ENCODE measurements around the gene TMEM151B.
"Not testable (repeated sequence)": the region's sequence is repeated elsewhere in the genome, so short reads cannot be mapped to it uniquely, and the experiment has no call there.

TMEM151B gene

DNA sequence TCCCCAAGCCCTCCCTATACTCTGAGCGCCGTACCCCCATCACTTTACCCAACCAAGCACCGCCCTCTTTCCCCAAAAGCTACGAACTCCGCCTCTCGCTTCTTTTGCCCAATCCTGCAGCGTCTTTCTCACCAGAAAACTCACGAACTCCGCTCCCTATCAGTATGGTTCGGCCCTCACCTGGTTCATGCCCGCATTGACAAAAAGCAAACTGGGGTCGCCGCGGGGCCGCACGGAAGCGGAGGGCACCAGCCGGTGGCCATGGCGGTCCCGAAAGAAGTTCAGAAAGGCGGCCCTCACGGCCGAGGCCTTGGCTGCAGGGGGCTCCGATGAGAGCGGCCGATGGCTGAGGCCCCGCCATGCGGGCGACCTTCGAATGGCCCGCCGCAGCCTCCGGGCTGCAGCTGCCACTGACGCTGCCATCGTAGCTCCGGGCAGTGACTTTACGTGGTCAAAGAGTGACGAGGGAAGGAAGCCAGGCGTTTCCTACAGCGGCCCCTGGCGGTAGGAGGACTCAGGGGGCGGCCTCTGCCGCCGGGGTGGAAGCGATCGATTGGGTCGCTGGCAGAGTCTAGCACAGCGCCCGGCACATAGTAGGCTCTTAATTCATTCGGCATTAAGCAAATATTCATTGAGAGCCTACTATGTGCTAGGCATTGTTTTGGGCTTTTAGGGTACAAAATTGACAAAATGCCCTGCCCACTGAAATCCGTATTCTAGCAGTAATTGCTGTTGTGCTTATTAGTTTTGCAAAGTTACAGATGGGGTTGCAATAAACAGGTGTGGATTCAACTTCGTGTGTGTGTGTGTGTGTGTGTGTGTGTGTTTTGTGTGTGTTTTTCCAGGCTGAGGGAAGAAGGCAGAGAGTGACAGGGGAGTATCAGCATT is 42.9 kb downstream of the TMEM151B start, which contains the start of gene AARS2:
AARS2 (minus strand) TSS at position 447 of the 888 bp plus-strand sequence; CDS start at position 423, 24 bp downstream.
- peaks cover 10% of the 10 kb centered on the region in 2 donors for H3K27me3 Mint-ChIP-seq
- H3K27ac Mint-ChIP-seq = peak within 1 kb of the TSS; percentile 98
- DNase-seq = peak; percentile 88
- peak within 1 kb of the TSS; percentile 97 for H3K4me3 Mint-ChIP-seq
- peak; percentile 96 to 97 for ATAC-seq (replicated peaks)
- H3K9me3 Mint-ChIP-seq = no peaks in the 10 kb centered on the region
- peaks cover 22 to 29% of the 10 kb centered on the region in 2 donors for H3K36me3 Mint-ChIP-seq
- peaks cover 13 to 22% of the 10 kb centered on the region in 2 donors for H3K4me1 Mint-ChIP-seq

GRCh38 chr6:44314657-44315056 is 44.4 kb downstream of the TMEM151B start:
- not testable (repeated sequence) for DNase-seq; H3K9me3 Mint-ChIP-seq; H3K27ac Mint-ChIP-seq; H3K4me3 Mint-ChIP-seq; ATAC-seq (replicated peaks)
- peaks cover 23 to 25% of the 10 kb centered on the region in 2 donors for H3K27me3 Mint-ChIP-seq
- H3K4me1 Mint-ChIP-seq = peaks cover 13 to 22% of the 10 kb centered on the region in 2 donors
- H3K36me3 Mint-ChIP-seq = peaks cover 11 to 21% of the 10 kb centered on the region in 2 donors

DNA sequence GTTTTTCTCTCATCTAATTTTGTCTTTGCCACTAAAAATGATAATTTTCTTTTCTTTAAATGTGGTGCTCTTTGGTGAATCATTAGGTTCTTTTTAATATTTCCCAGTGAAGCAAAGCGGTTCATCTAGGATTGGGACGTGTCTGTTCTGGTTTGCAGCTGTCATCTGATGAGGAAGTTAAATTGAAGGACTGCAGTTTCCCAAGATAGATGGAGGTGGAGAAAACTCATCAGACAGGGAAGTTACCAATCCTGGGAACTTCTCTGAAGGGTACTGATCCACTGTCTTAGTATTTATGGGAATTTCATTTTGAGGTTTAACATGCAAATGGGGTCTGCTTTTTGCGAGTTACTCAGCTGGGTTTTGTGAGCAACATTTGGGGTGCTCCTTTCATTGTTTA is 45.3 kb downstream of the TMEM151B start:
- Mint-ChIP-seq H3K27me3 (peaks cover 29 to 33% of the 10 kb centered on the region in 2 donors), H3K27ac (no peak overlapping the region), H3K36me3 (peaks cover 5 to 13% of the 10 kb centered on the region in 2 donors), H3K4me3 (no peak overlapping the region), H3K9me3 (peaks cover 0 to 1% of the 10 kb centered on the region in 2 donors), H3K4me1 (peaks cover 10 to 22% of the 10 kb centered on the region in 2 donors)
- DNase-seq (no peak), ATAC-seq (replicated peaks) (no peak)

GRCh38 chr6:44315951-44316350 is 45.7 kb downstream of the TMEM151B start:
- no peak overlapping the region for H3K4me3 Mint-ChIP-seq
- H3K27ac Mint-ChIP-seq = no peak overlapping the region
- H3K36me3 Mint-ChIP-seq = peaks cover 3 to 11% of the 10 kb centered on the region in 2 donors
- peaks cover 0 to 2% of the 10 kb centered on the region in 2 donors for H3K9me3 Mint-ChIP-seq
- no peak for ATAC-seq (replicated peaks)
- DNase-seq = no peak
- peaks cover 10 to 22% of the 10 kb centered on the region in 2 donors for H3K4me1 Mint-ChIP-seq
- peaks cover 29 to 38% of the 10 kb centered on the region in 2 donors for H3K27me3 Mint-ChIP-seq

DNA sequence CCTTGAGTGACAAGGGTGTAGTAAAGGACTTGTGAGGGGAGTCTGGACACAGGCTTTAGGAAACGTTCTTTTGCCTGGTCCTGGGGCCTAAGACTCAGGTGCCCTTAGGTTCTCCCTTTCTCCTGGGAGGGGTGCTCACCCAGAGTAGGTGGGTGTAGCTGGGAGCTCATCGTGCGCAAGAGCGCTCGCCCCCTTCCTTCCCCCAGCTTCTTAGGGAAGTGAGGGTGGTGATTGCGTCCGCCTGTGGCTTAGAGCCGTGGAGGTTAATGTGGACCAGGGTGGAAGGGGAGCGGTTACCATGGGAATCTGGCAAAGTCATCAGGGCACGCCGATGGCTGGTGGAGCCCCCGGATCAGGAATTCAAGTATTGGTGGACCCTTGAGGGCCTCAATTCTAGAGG is 46.2 kb downstream of the TMEM151B start:
- Mint-ChIP-seq H3K9me3 (peaks cover 0 to 2% of the 10 kb centered on the region in 2 donors), H3K4me1 (peaks cover 10 to 21% of the 10 kb centered on the region in 2 donors), H3K27me3 (peaks cover 29 to 40% of the 10 kb centered on the region in 2 donors), H3K4me3 (no peak overlapping the region), H3K27ac (no peak overlapping the region), H3K36me3 (peaks cover 0 to 8% of the 10 kb centered on the region in 2 donors)
- ATAC-seq (replicated peaks) (no peak), DNase-seq (no peak)

GRCh38 chr6:44317136-44317631 is 46.9 kb downstream of the TMEM151B start:
- Mint-ChIP-seq H3K4me1 (peaks cover 8 to 14% of the 10 kb centered on the region in 2 donors), H3K27me3 (peaks cover 29 to 40% of the 10 kb centered on the region in 2 donors)
- not testable (repeated sequence) for H3K9me3 Mint-ChIP-seq; H3K36me3 Mint-ChIP-seq; DNase-seq; H3K4me3 Mint-ChIP-seq; ATAC-seq (replicated peaks); H3K27ac Mint-ChIP-seq

GRCh38 chr6:44321210-44321609 is 51.0 kb downstream of the TMEM151B start:
- no peaks in the 10 kb centered on the region for H3K4me1 Mint-ChIP-seq
- no peaks in the 10 kb centered on the region for H3K36me3 Mint-ChIP-seq
- no peak for ATAC-seq (replicated peaks)
- H3K27me3 Mint-ChIP-seq = peaks cover 29 to 40% of the 10 kb centered on the region in 2 donors
- H3K4me3 Mint-ChIP-seq = no peak overlapping the region
- no peak for DNase-seq
- no peak overlapping the region for H3K27ac Mint-ChIP-seq
- peaks cover 0 to 2% of the 10 kb centered on the region in 2 donors for H3K9me3 Mint-ChIP-seq

GRCh38 chr6:44327096-44327495 is 56.8 kb downstream of the TMEM151B start:
- Mint-ChIP-seq H3K27ac (no peak overlapping the region), H3K27me3 (peaks cover 11 to 33% of the 10 kb centered on the region in 2 donors), H3K4me3 (no peak overlapping the region), H3K9me3 (no peaks in the 10 kb centered on the region), H3K4me1 (no peaks in the 10 kb centered on the region), H3K36me3 (no peaks in the 10 kb centered on the region)
- ATAC-seq (replicated peaks) = no peak
- no peak for DNase-seq

DNA sequence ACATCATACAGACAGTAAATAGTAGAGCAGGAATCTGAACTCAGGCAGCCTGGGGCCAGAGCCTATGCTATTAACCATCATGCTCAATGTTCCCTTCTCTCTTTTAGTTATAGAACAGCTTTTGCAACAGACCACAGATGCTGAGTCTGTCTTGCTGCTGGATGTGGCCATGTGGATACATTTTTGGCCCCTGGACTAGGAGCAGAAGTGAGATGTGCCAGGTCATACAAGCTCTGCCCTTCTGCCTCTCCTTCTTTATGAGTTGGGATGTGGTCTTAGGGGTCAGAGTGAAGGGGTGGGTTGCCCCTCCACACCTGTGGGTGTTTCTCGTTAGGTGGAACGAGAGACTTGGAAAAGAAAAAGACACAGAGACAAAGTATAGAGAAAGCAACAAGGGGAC is 57.5 kb downstream of the TMEM151B start:
- no peak overlapping the region for H3K4me3 Mint-ChIP-seq
- H3K4me1 Mint-ChIP-seq = no peaks in the 10 kb centered on the region
- ATAC-seq (replicated peaks) = no peak
- no peak for DNase-seq
- no peaks in the 10 kb centered on the region for H3K36me3 Mint-ChIP-seq
- no peak overlapping the region for H3K27ac Mint-ChIP-seq
- peaks cover 17 to 39% of the 10 kb centered on the region in 2 donors for H3K27me3 Mint-ChIP-seq
- H3K9me3 Mint-ChIP-seq = no peaks in the 10 kb centered on the region

DNA sequence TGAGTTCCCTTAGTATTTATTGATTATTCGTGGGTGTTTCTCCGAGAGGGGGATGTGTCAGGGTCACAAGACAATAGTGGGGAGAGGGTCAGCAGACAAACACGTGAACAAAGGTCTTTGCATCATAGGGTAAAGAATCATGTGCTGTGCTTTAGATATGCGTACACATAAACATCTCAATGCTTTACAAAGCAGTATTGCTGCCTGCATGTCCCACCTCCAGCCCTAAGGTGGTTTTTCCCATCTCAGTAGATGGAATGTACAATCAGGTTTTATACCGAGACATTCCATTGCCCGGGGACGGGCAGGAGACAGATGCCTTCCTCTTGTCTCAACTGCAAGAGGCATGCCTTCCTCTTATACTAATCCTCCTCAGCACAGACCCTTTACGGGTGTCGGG is 58.0 kb downstream of the TMEM151B start:
- H3K27me3 Mint-ChIP-seq = peaks cover 17 to 39% of the 10 kb centered on the region in 2 donors
- not testable (repeated sequence) for H3K4me3 Mint-ChIP-seq; ATAC-seq (replicated peaks); H3K9me3 Mint-ChIP-seq; H3K27ac Mint-ChIP-seq; H3K4me1 Mint-ChIP-seq; DNase-seq; H3K36me3 Mint-ChIP-seq

DNA sequence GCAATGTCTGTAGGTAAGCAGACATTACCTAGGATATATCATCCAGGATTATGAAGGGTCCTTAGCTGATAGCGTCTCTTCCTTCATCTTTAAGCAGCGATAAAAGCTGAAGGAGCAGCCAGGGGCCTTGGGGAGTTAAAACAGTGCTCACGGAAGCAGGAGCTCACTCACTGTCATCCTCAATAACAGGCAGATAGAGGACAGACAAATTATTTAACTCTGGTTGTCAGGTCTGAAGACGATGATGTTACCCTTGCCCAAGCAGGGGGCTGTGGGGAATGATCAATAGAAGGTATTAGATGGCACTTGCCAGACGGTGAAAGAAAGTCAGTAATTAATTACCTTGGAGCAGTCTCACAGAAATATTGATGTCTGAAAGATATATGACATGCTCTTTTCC is 59.6 kb downstream of the TMEM151B start:
- peaks cover 23 to 39% of the 10 kb centered on the region in 2 donors for H3K27me3 Mint-ChIP-seq
- H3K4me1 Mint-ChIP-seq = no peaks in the 10 kb centered on the region
- H3K4me3 Mint-ChIP-seq = no peak overlapping the region
- H3K27ac Mint-ChIP-seq = no peak overlapping the region
- H3K36me3 Mint-ChIP-seq = no peaks in the 10 kb centered on the region
- no peak for ATAC-seq (replicated peaks)
- DNase-seq = no peak
- H3K9me3 Mint-ChIP-seq = no peaks in the 10 kb centered on the region

DNA sequence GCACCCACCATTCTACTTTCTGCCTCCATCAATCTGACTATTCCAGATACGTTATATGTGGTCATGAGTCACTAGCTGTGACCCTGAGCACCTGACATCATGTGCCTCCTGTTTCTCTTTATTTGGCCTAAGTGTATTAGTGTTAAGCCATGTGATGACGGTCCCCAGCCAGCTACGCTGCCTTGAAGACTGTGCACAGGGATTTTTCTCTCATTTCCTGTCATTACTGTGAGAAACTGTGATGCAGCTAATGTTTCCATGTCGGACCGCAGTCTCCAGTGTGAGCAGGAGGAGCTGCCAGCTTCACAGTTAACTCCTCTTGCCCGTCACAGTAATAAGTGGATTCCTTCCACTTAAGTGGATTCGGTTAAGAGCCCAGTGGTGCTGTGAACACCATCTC is 62.3 kb downstream of the TMEM151B start:
- Mint-ChIP-seq H3K9me3 (no peaks in the 10 kb centered on the region), H3K27me3 (peaks cover 27 to 47% of the 10 kb centered on the region in 2 donors), H3K36me3 (no peaks in the 10 kb centered on the region), H3K4me3 (no peak overlapping the region), H3K27ac (no peak overlapping the region), H3K4me1 (no peaks in the 10 kb centered on the region)
- no peak for ATAC-seq (replicated peaks)
- no peak for DNase-seq

DNA sequence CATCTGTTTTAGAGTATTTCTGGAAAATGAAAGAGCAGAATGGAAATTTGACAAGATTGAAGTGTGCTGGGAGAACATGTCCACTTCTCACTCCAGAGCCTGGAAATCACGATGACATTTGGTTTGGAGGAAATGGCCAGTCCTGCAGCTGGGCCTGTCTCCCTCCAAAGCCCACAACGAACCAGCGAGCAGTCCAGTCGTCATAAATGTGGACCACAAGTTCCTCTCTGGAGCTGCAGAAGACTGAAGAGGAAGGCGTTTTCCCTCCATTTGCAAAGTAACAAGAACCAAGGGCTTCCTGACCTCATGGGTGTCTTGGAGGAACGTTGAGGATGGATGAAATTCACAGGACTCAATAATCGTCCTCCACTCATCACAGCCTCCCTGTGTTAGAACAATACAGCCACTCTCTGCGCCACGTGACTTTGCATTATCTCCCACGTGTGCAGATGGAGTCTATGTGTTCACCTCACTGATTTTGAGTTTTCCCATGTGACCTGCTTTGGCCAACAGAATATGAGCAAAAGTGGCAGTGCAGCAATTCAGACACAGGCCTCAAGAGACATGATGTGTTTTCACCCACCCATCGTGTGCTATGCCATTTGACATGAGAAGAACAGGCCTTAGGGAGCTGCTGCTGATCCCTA is 63.1 kb downstream of the TMEM151B start:
- Mint-ChIP-seq H3K4me3 (no peak overlapping the region), H3K27ac (no peak overlapping the region), H3K36me3 (no peaks in the 10 kb centered on the region), H3K27me3 (peaks cover 27 to 40% of the 10 kb centered on the region in 2 donors), H3K9me3 (no peaks in the 10 kb centered on the region), H3K4me1 (no peaks in the 10 kb centered on the region)
- no peak for ATAC-seq (replicated peaks)
- no peak for DNase-seq

DNA sequence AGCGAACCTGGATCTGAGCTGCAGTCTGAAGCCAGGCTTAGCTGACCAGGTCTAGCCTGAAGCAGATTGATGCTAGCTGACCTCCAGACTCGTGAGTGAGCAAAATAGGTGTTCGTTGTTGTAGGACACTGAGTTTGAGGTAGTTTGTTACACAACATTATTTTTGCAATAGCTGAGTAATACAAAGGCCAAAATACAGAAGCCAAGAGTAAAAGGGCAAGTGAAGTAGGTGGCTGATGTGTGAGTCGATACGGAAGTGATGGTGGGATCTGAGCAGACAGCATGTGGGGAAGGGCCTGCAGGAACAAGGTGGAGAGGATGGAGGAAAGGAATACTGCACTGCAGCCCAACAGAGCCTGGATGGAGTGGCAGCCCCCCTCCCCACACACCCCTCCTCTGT is 63.7 kb downstream of the TMEM151B start:
- Mint-ChIP-seq H3K4me1 (no peaks in the 10 kb centered on the region), H3K9me3 (no peaks in the 10 kb centered on the region), H3K36me3 (no peaks in the 10 kb centered on the region), H3K27me3 (peaks cover 27 to 35% of the 10 kb centered on the region in 2 donors), H3K27ac (no peak overlapping the region), H3K4me3 (no peak overlapping the region)
- ATAC-seq (replicated peaks) = no peak
- DNase-seq = no peak
